ENCODE results near the gene CXADR.

Gene CXADR

DNA sequence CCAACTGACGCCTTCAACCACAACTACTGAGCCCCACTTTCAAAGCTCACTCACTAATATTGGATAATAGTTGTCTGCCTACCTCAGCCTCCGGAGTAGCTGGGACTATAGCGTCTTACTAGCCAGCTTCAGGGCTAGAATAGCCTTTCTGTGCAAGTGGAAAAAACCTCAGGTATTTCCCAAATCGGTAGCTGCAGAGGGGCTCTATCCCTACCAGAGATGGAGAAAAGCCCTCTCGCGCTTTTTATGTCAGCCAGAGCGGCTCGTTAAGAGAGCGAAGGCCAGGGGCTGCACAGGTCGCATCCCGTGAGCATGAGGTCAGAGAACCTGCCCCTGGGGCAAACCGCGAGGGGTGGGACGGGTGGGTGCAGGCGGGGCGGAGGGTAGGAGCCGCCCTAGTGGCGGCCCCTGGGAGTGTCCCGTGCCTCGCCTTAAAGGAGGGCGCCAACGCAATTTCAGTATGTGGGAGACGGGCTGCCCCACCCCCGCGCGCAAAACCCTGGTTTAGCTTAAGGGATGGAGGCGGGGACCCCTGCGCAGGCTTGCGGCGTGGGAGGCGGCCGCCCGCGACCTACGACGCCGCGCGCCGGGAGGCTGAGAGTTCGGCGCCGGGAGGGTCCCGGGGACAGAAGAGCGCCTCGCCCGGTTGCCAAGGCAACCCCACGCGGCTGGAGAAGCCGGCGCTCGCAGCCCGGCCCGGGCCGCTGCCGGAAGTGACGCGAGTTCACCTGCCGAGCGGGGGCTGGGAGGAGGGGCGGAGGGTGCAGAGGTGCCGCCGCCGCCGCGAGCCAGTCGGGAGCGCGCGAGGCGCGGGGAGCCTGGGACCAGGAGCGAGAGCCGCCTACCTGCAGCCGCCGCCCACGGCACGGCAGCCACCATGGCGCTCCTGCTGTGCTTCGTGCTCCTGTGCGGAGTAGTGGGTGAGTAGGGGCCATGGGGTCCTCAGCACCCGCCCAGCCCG lies at the start of gene CXADR:
CXADR (plus strand) TSS at position 791 of the 961 bp plus-strand sequence; CDS start at position 878, 87 bp downstream.
- H3K4me3 ChIP-seq (ENCODE audit: low read depth, low read length) = peak within 1 kb of the TSS; percentile 56
- TF ChIP-seq, protein P1, sequence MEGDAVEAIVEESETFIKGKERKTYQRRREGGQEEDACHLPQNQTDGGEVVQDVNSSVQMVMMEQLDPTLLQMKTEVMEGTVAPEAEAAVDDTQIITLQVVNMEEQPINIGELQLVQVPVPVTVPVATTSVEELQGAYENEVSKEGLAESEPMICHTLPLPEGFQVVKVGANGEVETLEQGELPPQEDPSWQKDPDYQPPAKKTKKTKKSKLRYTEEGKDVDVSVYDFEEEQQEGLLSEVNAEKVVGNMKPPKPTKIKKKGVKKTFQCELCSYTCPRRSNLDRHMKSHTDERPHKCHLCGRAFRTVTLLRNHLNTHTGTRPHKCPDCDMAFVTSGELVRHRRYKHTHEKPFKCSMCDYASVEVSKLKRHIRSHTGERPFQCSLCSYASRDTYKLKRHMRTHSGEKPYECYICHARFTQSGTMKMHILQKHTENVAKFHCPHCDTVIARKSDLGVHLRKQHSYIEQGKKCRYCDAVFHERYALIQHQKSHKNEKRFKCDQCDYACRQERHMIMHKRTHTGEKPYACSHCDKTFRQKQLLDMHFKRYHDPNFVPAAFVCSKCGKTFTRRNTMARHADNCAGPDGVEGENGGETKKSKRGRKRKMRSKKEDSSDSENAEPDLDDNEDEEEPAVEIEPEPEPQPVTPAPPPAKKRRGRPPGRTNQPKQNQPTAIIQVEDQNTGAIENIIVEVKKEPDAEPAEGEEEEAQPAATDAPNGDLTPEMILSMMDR (IDR thresholded peaks at IDR 0.05; ENCODE audit: borderline replicate concordance, insufficient read depth, low read depth, low read length) = peak; percentile 62

DNA sequence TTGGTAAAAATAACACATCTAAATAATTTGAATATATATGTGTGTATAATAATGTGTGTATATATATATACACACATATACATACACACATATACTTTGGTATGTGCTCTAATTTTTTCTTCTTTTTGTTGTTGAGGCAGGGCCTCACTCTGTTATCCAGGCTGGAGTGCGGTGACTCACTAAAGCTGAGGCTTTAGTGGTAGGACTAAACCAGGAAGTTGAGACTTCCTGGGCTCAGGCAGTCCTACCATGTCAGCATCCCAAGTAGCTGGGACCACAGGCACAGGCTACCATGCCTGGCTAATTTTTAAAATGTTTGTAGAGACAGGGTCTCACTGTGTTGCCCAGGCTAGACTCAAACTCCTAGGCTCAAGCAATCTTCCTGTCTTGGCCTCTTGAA lies 46.7 kb upstream of the CXADR start:
- no peak overlapping the region for H3K4me3 ChIP-seq (ENCODE audit: low read depth, low read length)
- TF ChIP-seq, protein P1 (IDR thresholded peaks at IDR 0.05; ENCODE audit: borderline replicate concordance, insufficient read depth, low read depth, low read length) = no peak

DNA sequence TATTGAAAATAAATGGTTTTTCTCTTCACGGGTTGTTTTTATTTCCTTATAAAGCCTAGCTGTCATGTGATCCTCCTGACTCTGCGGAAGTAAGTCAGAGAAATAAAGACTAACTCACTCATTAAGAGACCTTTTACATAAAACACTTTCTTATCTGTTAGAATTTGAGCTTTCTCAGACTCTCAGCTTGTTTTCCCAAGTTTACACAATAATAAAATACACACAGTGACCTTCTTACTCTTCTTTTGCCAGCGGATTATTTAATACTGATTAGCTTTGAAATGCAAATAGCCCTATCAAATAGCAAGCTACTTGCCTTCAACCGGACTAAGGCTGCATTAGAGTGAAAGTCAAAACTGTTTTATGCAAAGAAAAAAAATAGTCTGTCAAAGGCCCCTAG lies 45.5 kb upstream of the CXADR start:
- H3K4me3 ChIP-seq (ENCODE audit: low read depth, low read length) = no peak overlapping the region
- TF ChIP-seq, protein P1 (IDR thresholded peaks at IDR 0.05; ENCODE audit: borderline replicate concordance, insufficient read depth, low read depth, low read length) = no peak

DNA sequence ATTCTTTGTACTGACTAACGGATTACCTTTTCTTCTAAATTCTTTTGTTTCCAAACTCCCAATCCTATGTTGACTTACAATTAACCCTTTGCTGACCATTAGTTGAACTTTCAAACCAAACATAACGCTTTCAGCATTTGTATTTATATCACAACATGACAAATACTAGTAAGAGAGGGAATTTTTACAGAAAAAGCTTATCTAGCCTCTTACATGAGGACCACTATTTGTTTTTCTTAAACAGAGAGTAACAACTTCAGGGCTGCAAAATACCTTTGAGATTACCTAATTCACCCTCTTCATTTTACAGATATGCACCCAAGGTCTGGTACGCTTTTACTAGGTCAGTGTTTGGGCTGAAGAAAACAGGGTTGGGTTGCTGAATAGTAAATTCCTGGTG lies 45.0 kb upstream of the CXADR start:
- H3K4me3 ChIP-seq (ENCODE audit: low read depth, low read length) = no peak overlapping the region
- TF ChIP-seq, protein P1 (IDR thresholded peaks at IDR 0.05; ENCODE audit: borderline replicate concordance, insufficient read depth, low read depth, low read length) = no peak

DNA sequence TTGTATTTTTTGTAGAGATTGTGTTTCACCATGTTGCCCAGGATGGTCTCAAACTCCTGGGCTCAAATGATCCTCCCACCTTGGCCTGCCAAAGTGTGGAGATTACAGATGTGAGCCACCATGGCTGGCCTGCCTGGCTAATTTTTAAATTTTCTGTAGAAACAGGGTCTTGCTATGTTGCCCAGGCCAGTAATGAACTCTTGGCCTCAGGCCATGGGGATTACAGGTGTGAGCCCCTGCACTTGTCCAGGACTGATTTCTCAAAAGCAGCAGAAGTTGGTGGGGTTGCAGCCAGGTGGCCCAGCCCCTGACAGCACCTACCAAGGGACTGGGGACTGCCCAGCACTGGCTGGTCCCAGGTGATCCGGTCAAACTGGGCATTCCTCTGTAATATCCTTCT lies 44.1 kb upstream of the CXADR start:
- no peak overlapping the region for H3K4me3 ChIP-seq (ENCODE audit: low read depth, low read length)
- TF ChIP-seq, protein P1 (IDR thresholded peaks at IDR 0.05; ENCODE audit: borderline replicate concordance, insufficient read depth, low read depth, low read length) = no peak

DNA sequence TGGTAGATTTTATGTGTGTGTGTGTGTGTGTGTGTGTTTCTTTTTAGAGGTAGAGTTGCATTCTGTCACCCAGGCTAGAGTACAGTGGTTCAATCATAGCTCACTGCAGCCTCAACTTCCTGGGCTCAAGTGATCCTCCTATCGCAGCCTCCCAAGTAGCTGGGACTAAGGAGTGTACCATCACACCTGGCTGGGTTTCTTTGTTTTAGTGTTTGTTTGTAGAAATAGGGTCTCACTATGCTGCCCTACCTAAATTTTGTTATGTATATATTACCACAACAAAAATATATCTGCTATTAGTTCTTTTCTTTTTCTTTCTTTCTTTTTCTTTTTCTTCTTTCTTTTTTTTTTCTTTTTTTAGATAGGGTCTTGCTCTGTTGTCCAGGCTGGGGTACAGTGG lies 43.1 kb upstream of the CXADR start:
- no peak overlapping the region for H3K4me3 ChIP-seq (ENCODE audit: low read depth, low read length)
- TF ChIP-seq, protein P1 (IDR thresholded peaks at IDR 0.05; ENCODE audit: borderline replicate concordance, insufficient read depth, low read depth, low read length) = no peak

DNA sequence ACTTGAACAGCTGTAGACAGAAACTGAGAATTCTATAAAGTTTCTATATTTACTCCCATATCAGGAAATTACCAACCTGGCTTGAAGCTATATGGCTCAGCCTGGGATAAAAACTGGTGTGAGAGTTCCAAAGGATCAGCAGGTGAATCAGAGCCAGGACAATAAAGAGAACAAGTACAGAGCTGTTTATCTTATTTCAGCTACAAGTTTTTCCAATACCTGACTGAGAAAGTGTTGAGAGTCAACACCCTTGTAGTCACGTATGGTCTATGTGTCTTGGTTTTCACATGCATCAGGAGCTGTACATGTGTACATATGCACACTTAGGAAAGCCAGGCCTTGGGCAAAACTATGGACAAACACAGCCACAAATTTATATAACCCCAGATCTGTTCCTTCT lies 40.7 kb upstream of the CXADR start:
- TF ChIP-seq, protein P1 (IDR thresholded peaks at IDR 0.05; ENCODE audit: borderline replicate concordance, insufficient read depth, low read depth, low read length) = no peak
- H3K4me3 ChIP-seq (ENCODE audit: low read depth, low read length) = no peak overlapping the region

Data from GM12875 (cell line).